ENCODE results near the gene PLOD2. TPM values are rescaled to one million over a fixed set of nuclear protein-coding genes. Genes with fewer than 3 reads are reported as not detected.

PLOD2 gene
- total and polyA plus RNA-seq, 2 of the 8 experiments (the other 6 are each of a cell fraction or from before 2014, with no cell fraction given), result 4.0 to 28.7 TPM

DNA sequence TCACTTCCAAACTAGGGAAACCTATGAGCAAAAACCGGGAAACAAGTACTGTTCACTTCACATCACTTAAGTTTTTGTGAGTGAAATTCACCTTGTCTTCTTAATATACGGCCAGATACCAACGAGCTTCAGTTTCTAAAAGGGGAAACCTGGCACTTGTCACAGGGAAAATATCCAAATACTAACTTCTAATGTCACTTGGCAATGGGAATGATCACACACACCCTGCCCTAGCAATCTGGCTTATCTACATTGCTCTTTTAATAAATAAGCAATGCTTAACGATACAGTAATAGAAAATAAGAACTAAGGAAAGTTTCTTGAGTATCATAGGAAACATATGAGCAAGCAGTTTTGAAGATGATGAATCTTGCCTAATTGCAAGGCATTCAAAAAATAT is 34.6 kb upstream of the PLOD2 start:
- Histone ChIP-seq H3K23ac (ENCODE audit: insufficient read length) (no peak overlapping the region), H3K23me2 (ENCODE audit: low read depth, low read length) (no peaks in the 10 kb centered on the region), H3K4me3 (ENCODE audit: extremely low read depth in 1 of 4, insufficient read depth in 2 of 4, low read depth in 3 of 4, low read length in 4 of 4) (no peak overlapping the region), H4K20me1 (replicated peaks in 1 of 2; ENCODE audit: control insufficient read depth in 1 of 2, insufficient read depth in 2 of 2, low read length in 2 of 2) (no peaks in the 10 kb centered on the region), H2BK12ac (ENCODE audit: low read depth, low read length) (no peak overlapping the region), H3K36me3 (ENCODE audit: control insufficient read depth in 2 of 4, insufficient read depth in 4 of 4, low read length in 3 of 4) (no peaks in the 10 kb centered on the region), H3K79me1 (ENCODE audit: low read depth, low read length) (no peaks in the 10 kb centered on the region), H2BK5ac (ENCODE audit: low read depth, low read length) (no peak overlapping the region), H3K56ac (replicated peaks; ENCODE audit: insufficient read length, low read depth, low read length) (no peak overlapping the region), H3K4me2 (ENCODE audit: insufficient read depth in 1 of 2, low read depth in 2 of 2, low read length in 2 of 2) (no peak overlapping the region), H3K4me1 (replicated peaks in 1 of 4; ENCODE audit: control insufficient read depth in 3 of 4, insufficient read depth in 4 of 4, low read length in 3 of 4) (no peaks in the 10 kb centered on the region), H4K5ac (ENCODE audit: insufficient read length, low read depth, low read length) (no peak overlapping the region), H3K18ac (ENCODE audit: extremely low read depth, low read length) (no peak overlapping the region), H3K9me3 (ENCODE audit: insufficient read depth in 2 of 2, low read depth in 1 of 2, low read length in 1 of 2) (no peaks in the 10 kb centered on the region), H3K4ac (replicated peaks; ENCODE audit: insufficient read length, low read depth, low read length) (no peak overlapping the region), H2BK20ac (ENCODE audit: low read length) (no peak overlapping the region), H3K14ac (ENCODE audit: insufficient read length) (no peak overlapping the region), H3K9ac (replicated peaks in 1 of 4; ENCODE audit: extremely low read depth in 1 of 4, low read depth in 3 of 4, low read length in 3 of 4) (no peak overlapping the region), H3K27ac (ENCODE audit: low read depth, low read length) (no peak overlapping the region), H2AK5ac (ENCODE audit: low read depth, low read length) (no peak overlapping the region), H3K79me2 (ENCODE audit: control insufficient read depth in 1 of 2, insufficient read depth in 2 of 2, low read length in 2 of 2) (no peaks in the 10 kb centered on the region), H2AFZ (ENCODE audit: low read length) (no peak overlapping the region), H2BK15ac (ENCODE audit: low read length) (no peak overlapping the region), H4K91ac (replicated peaks; ENCODE audit: insufficient read length, low read length) (no peak overlapping the region), H4K8ac (ENCODE audit: extremely low read depth, insufficient read depth, low read length) (no peak overlapping the region), H2BK120ac (replicated peaks; ENCODE audit: low read depth, low read length) (no peak overlapping the region), H3K27me3 (replicated peaks in 1 of 4; ENCODE audit: control insufficient read depth in 3 of 4, extremely low read depth in 1 of 4, insufficient read depth in 3 of 4, low read length in 3 of 4) (no peaks in the 10 kb centered on the region)
- WGBS, 2 experiments (ENCODE audit: extremely low coverage in 1 of 2, insufficient coverage in 1 of 2, insufficient read length in 1 of 2, insufficient replicate concordance in 2 of 2, low coverage in 1 of 2, low lambda C conversion rate in 2 of 2, missing lambda C conversion rate in 1 of 2), result 84% methylated on average over 4 of the region's 4 CpGs; no CpG with 5 or more reads in 1 of the 2 experiments
- ChIA-PET POLR2A (ENCODE audit: partially characterized antibody) (no interaction called here), CTCF (ENCODE audit: partially characterized antibody) (interaction anchor here (0.7 to 2.3 kb wide), 3 partner anchors 131 to 1653 kb away, joined by 3 to 6 read pairs (median 3); no protein-coding TSS in a partner anchor)
- DNase-seq (ENCODE audit: low read depth in 1 of 2, low spot score in 2 of 2) (no peak), FAIRE-seq (no peak)
- TF ChIP-seq EP300 (IDR thresholded peaks at IDR 0.05; ENCODE audit: borderline replicate concordance in 1 of 2, low read depth in 2 of 2, low read length in 2 of 2) (no peak), POLR2A (IDR thresholded peaks at IDR 0.05; ENCODE audit: control extremely low read depth in 1 of 2, low read depth in 2 of 2, low read length in 2 of 2) (no peak), KDM5A (IDR thresholded peaks at IDR 0.05; ENCODE audit: low read length) (no peak), RXRA (IDR thresholded peaks at IDR 0.05; ENCODE audit: insufficient read depth, low read depth, low read length) (no peak), JUN (IDR thresholded peaks at IDR 0.05; ENCODE audit: low read depth, low read length) (no peak), TEAD4 (IDR thresholded peaks at IDR 0.05; ENCODE audit: low read depth, low read length) (no peak), TCF12 (IDR thresholded peaks at IDR 0.05; ENCODE audit: low read depth, low read length) (no peak)
- TF ChIP-seq, protein P1, sequence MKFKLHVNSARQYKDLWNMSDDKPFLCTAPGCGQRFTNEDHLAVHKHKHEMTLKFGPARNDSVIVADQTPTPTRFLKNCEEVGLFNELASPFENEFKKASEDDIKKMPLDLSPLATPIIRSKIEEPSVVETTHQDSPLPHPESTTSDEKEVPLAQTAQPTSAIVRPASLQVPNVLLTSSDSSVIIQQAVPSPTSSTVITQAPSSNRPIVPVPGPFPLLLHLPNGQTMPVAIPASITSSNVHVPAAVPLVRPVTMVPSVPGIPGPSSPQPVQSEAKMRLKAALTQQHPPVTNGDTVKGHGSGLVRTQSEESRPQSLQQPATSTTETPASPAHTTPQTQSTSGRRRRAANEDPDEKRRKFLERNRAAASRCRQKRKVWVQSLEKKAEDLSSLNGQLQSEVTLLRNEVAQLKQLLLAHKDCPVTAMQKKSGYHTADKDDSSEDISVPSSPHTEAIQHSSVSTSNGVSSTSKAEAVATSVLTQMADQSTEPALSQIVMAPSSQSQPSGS (IDR thresholded peaks at IDR 0.05; ENCODE audit: low read length), result no peak
- TF ChIP-seq, protein P2, sequence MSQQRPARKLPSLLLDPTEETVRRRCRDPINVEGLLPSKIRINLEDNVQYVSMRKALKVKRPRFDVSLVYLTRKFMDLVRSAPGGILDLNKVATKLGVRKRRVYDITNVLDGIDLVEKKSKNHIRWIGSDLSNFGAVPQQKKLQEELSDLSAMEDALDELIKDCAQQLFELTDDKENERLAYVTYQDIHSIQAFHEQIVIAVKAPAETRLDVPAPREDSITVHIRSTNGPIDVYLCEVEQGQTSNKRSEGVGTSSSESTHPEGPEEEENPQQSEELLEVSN (IDR thresholded peaks at IDR 0.05), result no peak

Data from H1 (cell line).